Testis (tissue), 2 donors: ENCODE data around the gene MAPKAPK2.

ENCODE experiments used
- POLR2A ChIP-seq: fragments of 450-650 bp; IDR thresholded peaks from one replicate; pipeline ENCODE4 v1.6.1; 2017; ENCODE audit warnings: antibody characterized with exemption, mild to moderate bottlenecking, moderate library complexity
- TF ChIP-seq, protein P1 (sequence below), 3 experiments: fragments of 450-650 bp in 2 of 3; fragments of 200-600 bp in 1 of 3; sonication (generic) in 1 of 3; IDR thresholded peaks; one replicate each; pipeline ENCODE4 v1.5.1; 2016 to 2019; ENCODE audit warnings: antibody characterized with exemption in 3 of 3, mild to moderate bottlenecking in 2 of 3, moderate library complexity in 1 of 3

DNA sequence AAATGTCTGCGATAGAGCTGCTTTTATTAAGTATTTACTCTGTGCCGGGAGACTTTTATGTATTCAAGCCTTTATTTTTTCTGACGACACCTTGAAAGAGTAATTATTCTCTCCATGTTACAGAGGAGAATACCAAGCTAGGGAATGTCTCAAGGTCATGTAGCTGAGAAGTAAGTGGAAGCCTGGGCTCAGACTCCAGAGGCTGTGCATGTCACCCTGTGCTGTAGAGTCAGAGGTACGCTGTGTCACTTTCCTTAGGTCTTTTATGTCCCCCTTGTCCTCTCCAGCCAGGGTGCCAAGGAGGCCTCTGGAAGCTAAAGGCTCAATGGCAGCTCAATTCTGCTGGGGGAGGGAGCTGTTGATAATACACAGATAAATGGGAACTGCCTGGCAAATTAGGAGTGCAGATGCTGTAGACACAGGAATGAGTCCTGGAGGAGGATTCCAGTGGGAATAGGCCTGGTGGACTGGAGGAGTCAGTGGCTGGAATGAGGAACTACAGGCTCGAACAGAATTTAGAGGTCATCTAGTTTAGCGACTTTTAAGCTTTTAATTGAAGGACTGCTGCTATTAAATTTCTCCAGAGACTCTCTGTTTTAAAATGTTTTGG lies 76.6 kb downstream of the MAPKAPK2 start:
- no peak for TF ChIP-seq POLR2A
- TF ChIP-seq, protein P1, sequence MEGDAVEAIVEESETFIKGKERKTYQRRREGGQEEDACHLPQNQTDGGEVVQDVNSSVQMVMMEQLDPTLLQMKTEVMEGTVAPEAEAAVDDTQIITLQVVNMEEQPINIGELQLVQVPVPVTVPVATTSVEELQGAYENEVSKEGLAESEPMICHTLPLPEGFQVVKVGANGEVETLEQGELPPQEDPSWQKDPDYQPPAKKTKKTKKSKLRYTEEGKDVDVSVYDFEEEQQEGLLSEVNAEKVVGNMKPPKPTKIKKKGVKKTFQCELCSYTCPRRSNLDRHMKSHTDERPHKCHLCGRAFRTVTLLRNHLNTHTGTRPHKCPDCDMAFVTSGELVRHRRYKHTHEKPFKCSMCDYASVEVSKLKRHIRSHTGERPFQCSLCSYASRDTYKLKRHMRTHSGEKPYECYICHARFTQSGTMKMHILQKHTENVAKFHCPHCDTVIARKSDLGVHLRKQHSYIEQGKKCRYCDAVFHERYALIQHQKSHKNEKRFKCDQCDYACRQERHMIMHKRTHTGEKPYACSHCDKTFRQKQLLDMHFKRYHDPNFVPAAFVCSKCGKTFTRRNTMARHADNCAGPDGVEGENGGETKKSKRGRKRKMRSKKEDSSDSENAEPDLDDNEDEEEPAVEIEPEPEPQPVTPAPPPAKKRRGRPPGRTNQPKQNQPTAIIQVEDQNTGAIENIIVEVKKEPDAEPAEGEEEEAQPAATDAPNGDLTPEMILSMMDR (IDR thresholded peaks at IDR 0.05) = no peak
